Prostate gland (tissue), 2 donors: ENCODE data around the gene PIERCE2.
"Not testable (repeated sequence)": the region's sequence is repeated elsewhere in the genome, so short reads cannot be mapped to it uniquely, and the experiment has no call there.

Experiments
- CTCF ChIP-seq, 4 experiments: fragments of 200-600 bp in 2 of 4; fragments of 450-650 bp in 2 of 4; sonication (generic) in 2 of 4; IDR thresholded peaks; 1 replicate in 3 of 4; 2 replicates in 1 of 4; pipeline ENCODE4 v1.5.1; 2016 to 2019; ENCODE audit warnings: antibody characterized with exemption in 4 of 4, mild to moderate bottlenecking in 2 of 4, moderate library complexity in 2 of 4
- POLR2A ChIP-seq: fragments of 450-650 bp; IDR thresholded peaks from one replicate; pipeline ENCODE4 v1.6.1; 2016; ENCODE audit warnings: antibody characterized with exemption, mild to moderate bottlenecking
- POLR2AphosphoS5 ChIP-seq: sonication (generic); formaldehyde crosslinking; IDR thresholded peaks from one replicate; pipeline ENCODE4 v1.6.1; 2017; ENCODE audit warnings: antibody characterized with exemption

GRCh38 chr15:55447030-55447394, 38.7 kb downstream of the PIERCE2 start:
- TF ChIP-seq CTCF (IDR thresholded peaks at IDR 0.05); POLR2A; POLR2AphosphoS5: not testable (repeated sequence)
